Small intestine (tissue), 7 donors: ENCODE data around the gene C20orf96. TPM values are rescaled to one million over a fixed set of nuclear protein-coding genes. Genes with fewer than 3 reads are reported as not detected.

ENCODE experiments used
- DNase-seq, 2 donors: peaks; one replicate each; pipeline versions ENCODE4 v3.0.0 to v3.0.0-alpha.2; 2013
- FAIRE-seq: peaks from 2 replicates; lab custom pipeline; 2012; peaks lifted over from hg19 to GRCh38; lab: Jason Lieb, UNC
- H3K27ac ChIP-seq, 3 donors: one replicate each; pipeline ENCODE4 v1.5.1; 2013; ENCODE audit warnings: low read length in 2 of 3, mild to moderate bottlenecking in 2 of 3, control low read depth in 1 of 3, inconsistent platforms in 1 of 3, low read depth in 1 of 3, moderate library complexity in 1 of 3
- H3K27me3 ChIP-seq, 3 donors: one replicate each; pipeline ENCODE4 v1.6.1; 2013; ENCODE audit warnings: low read length in 3 of 3, inconsistent platforms in 1 of 3; ENCODE audit not compliant: control insufficient read depth in 3 of 3, insufficient read depth in 3 of 3
- H3K36me3 ChIP-seq, 3 donors: one replicate each; pipeline ENCODE4 v1.6.1; 2013; ENCODE audit warnings: low read length in 3 of 3, inconsistent platforms in 1 of 3, low read depth in 1 of 3, mild to moderate bottlenecking in 1 of 3, moderate library complexity in 1 of 3; ENCODE audit not compliant: control insufficient read depth in 3 of 3, insufficient read depth in 2 of 3
- H3K4me1 ChIP-seq, 3 donors: one replicate each; pipeline ENCODE4 v1.6.1; 2013; ENCODE audit warnings: low read length in 2 of 3, inconsistent platforms in 1 of 3, low read depth in 1 of 3, mild to moderate bottlenecking in 1 of 3, moderate library complexity in 1 of 3; ENCODE audit not compliant: control insufficient read depth in 3 of 3, insufficient read depth in 2 of 3
- H3K4me3 ChIP-seq, 3 donors: one replicate each; pipeline ENCODE4 v1.5.1; 2013; ENCODE audit warnings: low read length in 3 of 3, control low read depth in 1 of 3, inconsistent platforms in 1 of 3, low read depth in 1 of 3, mild to moderate bottlenecking in 1 of 3, moderate library complexity in 1 of 3
- H3K9me3 ChIP-seq, 2 donors: one replicate each; pipeline ENCODE4 v1.6.1; 2013; ENCODE audit warnings: low read depth in 1 of 2, low read length in 1 of 2; ENCODE audit not compliant: control insufficient read depth in 2 of 2, insufficient read depth in 1 of 2
- WGBS, 3 donors: extraction: QIAGEN DNeasy Blood & Tissue Kit; methylation state at CpG; one replicate each; pipeline ENCODE4 v1.1.7; 2013; 5-methylcytosine and 5-hydroxymethylcytosine counted together
- polyA plus RNA-seq, 4 donors: library from polyadenylated mRNA; stranded (reverse) in 3 of 4; unstranded in 1 of 4; fragments of 200-250 nt in 3 of 4; fragments of 120-200 nt in 1 of 4; gene quantifications; one replicate each; pipeline versions ENCODE4 v1.2.1 to v1.2.3, GENCODE V29; 2013
- donor health status: healthy with polysubstance abuse.
- donor health status: control.
- donor health status: control.
- donor health status: Bipolar disorder and iron deficiency.
- donor health status: healthy.

C20orf96 gene
- polyA plus RNA-seq, 4 donors: 3.5 to 8.7 (median 6.7) TPM

GRCh38 chr20:271069-271468 is 19.5 kb downstream of the C20orf96 start:
- FAIRE-seq (no peak), DNase-seq (no peak)
- Histone ChIP-seq H3K4me3 (no peak overlapping the region), H3K36me3 (peaks cover 0 to 18% (median 0%) of the 10 kb centered on the region in 3 donors), H3K27ac (no peak overlapping the region), H3K4me1 (peaks cover 0 to 5% (median 2%) of the 10 kb centered on the region in 3 donors), H3K27me3 (no peaks in the 10 kb centered on the region), H3K9me3 (no peaks in the 10 kb centered on the region)
- WGBS, 3 donors: 92 to 95% (median 95%) methylated on average over 4 of the region's 4 CpGs

GRCh38 chr20:270517-270916 is 20.0 kb downstream of the C20orf96 start:
- no peak for FAIRE-seq
- no peak for DNase-seq
- Histone ChIP-seq H3K4me3 (no peak overlapping the region), H3K4me1 (peaks cover 0 to 5% (median 2%) of the 10 kb centered on the region in 3 donors), H3K9me3 (no peaks in the 10 kb centered on the region), H3K36me3 (peaks cover 0 to 12% (median 0%) of the 10 kb centered on the region in 3 donors), H3K27me3 (no peaks in the 10 kb centered on the region), H3K27ac (no peak overlapping the region)
- WGBS, 3 donors: 79 to 89% (median 88%) methylated on average over 5 of the region's 5 CpGs

- Histone ChIP-seq H3K4me3 (peak overlapping the region in 2 of 3 donors; percentile 37 to 47), H3K4me1 (peaks cover 0 to 5% (median 2%) of the 10 kb centered on the region in 3 donors), H3K27me3 (no peaks in the 10 kb centered on the region), H3K27ac (no peak overlapping the region), H3K9me3 (no peaks in the 10 kb centered on the region), H3K36me3 (peaks cover 0 to 4% (median 0%) of the 10 kb centered on the region in 3 donors)
- FAIRE-seq: no peak
- peak; percentile 62 to 89 for DNase-seq
- WGBS, 3 donors: 9% methylated on average over 38 to 43 of the region's 43 CpGs
Measured at GRCh38 chr20:266596-267562, 23.7 kb downstream of the C20orf96 start.

- no peak for DNase-seq
- H3K4me3 ChIP-seq: no peak overlapping the region
- peaks cover 0 to 5% (median 2%) of the 10 kb centered on the region in 3 donors for H3K4me1 ChIP-seq
- no peak overlapping the region for H3K27ac ChIP-seq
- H3K9me3 ChIP-seq: no peaks in the 10 kb centered on the region
- no peak for FAIRE-seq
- WGBS, 3 donors: 38 to 82% (median 66%) methylated on average over 13 of the region's 13 CpGs
- H3K36me3 ChIP-seq: no peaks in the 10 kb centered on the region
- peaks cover 0 to 1% (median 0%) of the 10 kb centered on the region in 3 donors for H3K27me3 ChIP-seq
Measured at GRCh38 chr20:263701-264100, 26.8 kb downstream of the C20orf96 start.

GRCh38 chr20:259981-260380 is 30.6 kb downstream of the C20orf96 start:
- WGBS, 3 donors: 57 to 73% (median 68%) methylated on average over 2 of the region's 2 CpGs
- H3K27ac ChIP-seq: no peak overlapping the region
- FAIRE-seq (no peak), DNase-seq (no peak)
- H3K9me3 ChIP-seq: no peaks in the 10 kb centered on the region
- no peaks in the 10 kb centered on the region for H3K4me1 ChIP-seq
- no peak overlapping the region for H3K4me3 ChIP-seq
- no peaks in the 10 kb centered on the region for H3K36me3 ChIP-seq
- peaks cover 0 to 4% (median 1%) of the 10 kb centered on the region in 3 donors for H3K27me3 ChIP-seq

- H3K27me3 ChIP-seq: peaks cover 0 to 4% (median 4%) of the 10 kb centered on the region in 3 donors
- FAIRE-seq (no peak), DNase-seq (peak in 1 of 2 donors; percentile 8)
- H3K36me3 ChIP-seq: no peaks in the 10 kb centered on the region
- H3K9me3 ChIP-seq: no peaks in the 10 kb centered on the region
- 53 to 57% (median 54%) methylated on average over 8 of the region's 8 CpGs for WGBS, 3 donors
- no peaks in the 10 kb centered on the region for H3K4me1 ChIP-seq
- H3K27ac ChIP-seq: no peak overlapping the region
- no peak overlapping the region for H3K4me3 ChIP-seq
Measured at GRCh38 chr20:258963-259362, 31.6 kb downstream of the C20orf96 start.

- no peak for DNase-seq
- H3K9me3 ChIP-seq: no peaks in the 10 kb centered on the region
- FAIRE-seq: no peak
- H3K4me1 ChIP-seq: no peaks in the 10 kb centered on the region
- peaks cover 0 to 4% (median 4%) of the 10 kb centered on the region in 3 donors for H3K27me3 ChIP-seq
- H3K36me3 ChIP-seq: no peaks in the 10 kb centered on the region
- H3K4me3 ChIP-seq: no peak overlapping the region
- WGBS, 3 donors: 45 to 67% (median 63%) methylated on average over 4 of the region's 4 CpGs
- no peak overlapping the region for H3K27ac ChIP-seq
Measured at GRCh38 chr20:258269-258858, 32.2 kb downstream of the C20orf96 start.

- WGBS, 3 donors: 37 to 69% (median 48%) methylated on average over 7 of the region's 7 CpGs
- DNase-seq (no peak), FAIRE-seq (no peak)
- Histone ChIP-seq H3K36me3 (no peaks in the 10 kb centered on the region), H3K9me3 (no peaks in the 10 kb centered on the region), H3K27me3 (peaks cover 0 to 4% (median 4%) of the 10 kb centered on the region in 3 donors), H3K4me3 (no peak within 1 kb of the TSS), H3K27ac (no peak within 1 kb of the TSS), H3K4me1 (no peaks in the 10 kb centered on the region)
Measured at GRCh38 chr20:257419-257818, 33.1 kb downstream of the C20orf96 start, which contains the start of gene DEFB132. DEFB132 (plus strand) TSS chr20:257724; CDS start chr20:257779, 55 bp downstream.
